ENCODE results near the gene ZNF296. TPM values are rescaled to one million over a fixed set of nuclear protein-coding genes. Genes with fewer than 3 reads are reported as not detected.

The ZNF296 gene
- total RNA-seq, 1 experiment from 2014 or later: 9.2 TPM

GRCh38 chr19:45103508-45104319, 27.4 kb upstream of the ZNF296 start:
- Histone ChIP-seq H3K4me3 (replicated peaks in 1 of 2; ENCODE audit: low read depth in 1 of 2, low read length in 2 of 2) (no peak overlapping the region), H2AFZ (ENCODE audit: low read depth, low read length, poor library complexity, severe bottlenecking) (no peak overlapping the region), H3K79me2 (ENCODE audit: insufficient read depth, low read length) (peaks cover 90% of the 10 kb centered on the region), H3K4me2 (ENCODE audit: low read length) (no peak overlapping the region), H4K20me1 (ENCODE audit: insufficient read depth) (no peaks in the 10 kb centered on the region), H3K27ac (ENCODE audit: low read depth, low read length) (no peak overlapping the region), H3K4me1 (ENCODE audit: control insufficient read depth in 1 of 2, insufficient read depth in 2 of 2, low read length in 2 of 2) (no peaks in the 10 kb centered on the region; a peak in 1 of 4 replicates), H3K9me2 (ENCODE audit: insufficient read depth) (no peaks in the 10 kb centered on the region), H3K9me3 (ENCODE audit: control insufficient read depth in 1 of 2, insufficient read depth in 1 of 2, low read depth in 1 of 2, low read length in 2 of 2) (no peaks in the 10 kb centered on the region), H3K9ac (ENCODE audit: low read length) (no peak overlapping the region), H3K27me3 (ENCODE audit: insufficient read depth, low read length) (no peaks in the 10 kb centered on the region), H3K36me3 (ENCODE audit: control insufficient read depth in 1 of 2, insufficient read depth in 2 of 2, low read length in 2 of 2) (no peaks in the 10 kb centered on the region)
- DNase-seq (ENCODE audit: low read depth, low spot score) (no peak), ATAC-seq (no peak)
- ChIA-PET RAD21 (ENCODE audit: low non-redundant PET in 1 of 2, low total read pairs in 2 of 2, uncharacterized antibody in 2 of 2, unreplicated experiment in 2 of 2) (no interaction called here), POLR2A (no interaction called here), CTCF (no interaction called here)
- intact Hi-C loops (cut with micrococcal nuclease): no loop called here
- TF ChIP-seq ZBTB33 (IDR thresholded peaks at IDR 0.05; ENCODE audit: extremely low read depth, insufficient replicate concordance, low read length) (no peak), CEBPB (IDR thresholded peaks at IDR 0.05; ENCODE audit: low read depth) (no peak), ZFX (IDR thresholded peaks at IDR 0.05) (no peak), EZH2phosphoT487 (IDR thresholded peaks at IDR 0.05; ENCODE audit: borderline replicate concordance) (no peak)
- no TSS peak for BruUV-seq (replicated peaks)

GRCh38 chr19:45103156-45103507, 26.9 kb upstream of the ZNF296 start:
- no peak overlapping the region for H3K4me3 ChIP-seq (replicated peaks in 1 of 2; ENCODE audit: low read depth in 1 of 2, low read length in 2 of 2)
- ChIA-PET RAD21 (ENCODE audit: low non-redundant PET in 1 of 2, low total read pairs in 2 of 2, uncharacterized antibody in 2 of 2, unreplicated experiment in 2 of 2) (no interaction called here), CTCF (no interaction called here), POLR2A (no interaction called here)
- no peaks in the 10 kb centered on the region for H3K9me2 ChIP-seq (ENCODE audit: insufficient read depth)
- H3K9me3 ChIP-seq (ENCODE audit: control insufficient read depth in 1 of 2, insufficient read depth in 1 of 2, low read depth in 1 of 2, low read length in 2 of 2): no peaks in the 10 kb centered on the region
- TF ChIP-seq SRF (IDR thresholded peaks at IDR 0.05; ENCODE audit: low read depth) (no peak), CTCF (IDR thresholded peaks at IDR 0.05 in 2 of 3, conservative IDR thresholded peaks at IDR 0.05 in 1 of 3; ENCODE audit: borderline replicate concordance in 1 of 3, insufficient read depth in 1 of 3, low read depth in 2 of 3, low read length in 2 of 3) (no peak), REST (IDR thresholded peaks at IDR 0.05; ENCODE audit: low read depth) (no peak), TCF7L2 (IDR thresholded peaks at IDR 0.05; ENCODE audit: borderline replicate concordance, extremely low read depth, insufficient read depth, insufficient read length) (no peak), CBX3 (IDR thresholded peaks at IDR 0.05; ENCODE audit: low read depth) (no peak)
- H3K4me1 ChIP-seq (ENCODE audit: control insufficient read depth in 1 of 2, insufficient read depth in 2 of 2, low read length in 2 of 2): peaks cover 3 to 6% of the 10 kb centered on the region in 2 experiments; a peak in 3 of 4 replicates
- H3K27me3 ChIP-seq (ENCODE audit: insufficient read depth, low read length): no peaks in the 10 kb centered on the region
- DNase-seq (ENCODE audit: low read depth, low spot score) (no peak), ATAC-seq (no peak)
- H4K20me1 ChIP-seq (ENCODE audit: insufficient read depth): no peaks in the 10 kb centered on the region
- no peak overlapping the region for H3K27ac ChIP-seq (ENCODE audit: low read depth, low read length)
- intact Hi-C loops (cut with micrococcal nuclease): no loop called here
- no TSS peak for BruUV-seq (replicated peaks)
- no peak overlapping the region for H3K4me2 ChIP-seq (ENCODE audit: low read length)
- H3K79me2 ChIP-seq (ENCODE audit: insufficient read depth, low read length): peaks cover 90% of the 10 kb centered on the region
- H2AFZ ChIP-seq (ENCODE audit: low read depth, low read length, poor library complexity, severe bottlenecking): no peak overlapping the region
- no peak overlapping the region for H3K9ac ChIP-seq (ENCODE audit: low read length)
- H3K36me3 ChIP-seq (ENCODE audit: control insufficient read depth in 1 of 2, insufficient read depth in 2 of 2, low read length in 2 of 2): no peaks in the 10 kb centered on the region

All from HCT116 (cell line).